ENCODE data around the gene MED9.

The MED9 gene

GRCh38 chr17:17480593-17481148, 3.9 kb downstream of the MED9 start:
- Histone ChIP-seq H3K9me2 (replicated peaks; ENCODE audit: low read depth, low read length) (no peaks in the 10 kb centered on the region), H4K20me1 (ENCODE audit: insufficient read depth, low read length, poor library complexity, severe bottlenecking) (peaks cover 19% of the 10 kb centered on the region), H3K4me1 (ENCODE audit: insufficient read depth, low read length, poor library complexity, severe bottlenecking) (peaks cover 68% of the 10 kb centered on the region), H3K9ac (ENCODE audit: low read depth, low read length, poor library complexity, severe bottlenecking) (peak overlapping the region; percentile 98), H3K4me2 (ENCODE audit: low read depth, low read length, poor library complexity, severe bottlenecking) (peak overlapping the region; percentile 99), H2AFZ (ENCODE audit: low read length) (no peak overlapping the region), H3F3A (ENCODE audit: low read depth) (no peaks in the 10 kb centered on the region), H3K79me2 (ENCODE audit: insufficient read depth, low read length) (peaks cover 87% of the 10 kb centered on the region), H3K9me3 (ENCODE audit: insufficient read depth, low read depth, low read length) (no peaks in the 10 kb centered on the region), H3K36me3 (ENCODE audit: insufficient read depth, low read length) (no peaks in the 10 kb centered on the region), H3K27me3 (ENCODE audit: insufficient read depth, low read length, poor library complexity, severe bottlenecking) (no peaks in the 10 kb centered on the region), H3K4me3 (ENCODE audit: low read length, poor library complexity, severe bottlenecking) (peak overlapping the region; percentile 98)
- TF ChIP-seq CTCF (conservative IDR thresholded peaks at IDR 0.05; ENCODE audit: low read length), result no peak
- TF ChIP-seq EZH2phosphoT487 (IDR thresholded peaks at IDR 0.05; ENCODE audit: borderline replicate concordance), result no peak

DNA sequence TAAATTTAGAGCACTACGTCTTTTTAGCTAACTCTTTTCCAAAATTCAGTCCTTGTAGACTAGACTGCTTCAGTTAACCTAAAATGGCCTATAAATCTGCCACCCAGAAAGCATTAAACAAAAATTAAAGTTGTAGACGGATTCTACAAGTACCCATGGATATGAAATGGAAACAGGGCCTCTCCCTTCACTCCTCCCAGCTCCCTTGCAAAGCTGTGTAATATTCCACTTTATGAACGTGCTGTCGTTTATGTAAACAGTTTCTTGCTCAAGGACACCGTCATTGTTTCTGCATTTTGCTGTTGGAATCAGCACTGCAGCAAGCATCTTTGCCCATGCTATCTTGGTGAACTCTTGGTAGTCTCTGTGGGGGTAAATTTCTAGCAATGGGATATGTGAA, 5.1 kb downstream of the MED9 start:
- no peaks in the 10 kb centered on the region for H3F3A ChIP-seq (ENCODE audit: low read depth)
- peaks cover 19% of the 10 kb centered on the region for H4K20me1 ChIP-seq (ENCODE audit: insufficient read depth, low read length, poor library complexity, severe bottlenecking)
- peaks cover 65% of the 10 kb centered on the region for H3K4me1 ChIP-seq (ENCODE audit: insufficient read depth, low read length, poor library complexity, severe bottlenecking)
- no peak for TF ChIP-seq EZH2phosphoT487 (IDR thresholded peaks at IDR 0.05; ENCODE audit: borderline replicate concordance)
- TF ChIP-seq CTCF (conservative IDR thresholded peaks at IDR 0.05; ENCODE audit: low read length), result no peak
- no peak overlapping the region for H2AFZ ChIP-seq (ENCODE audit: low read length)
- no peaks in the 10 kb centered on the region for H3K27me3 ChIP-seq (ENCODE audit: insufficient read depth, low read length, poor library complexity, severe bottlenecking)
- peak overlapping the region; percentile 99 for H3K4me2 ChIP-seq (ENCODE audit: low read depth, low read length, poor library complexity, severe bottlenecking)
- no peaks in the 10 kb centered on the region; the same call in 1 of the 2 replicates for H3K36me3 ChIP-seq (ENCODE audit: insufficient read depth, low read length)
- H3K9ac ChIP-seq (ENCODE audit: low read depth, low read length, poor library complexity, severe bottlenecking), result peak overlapping the region; percentile 98
- peak overlapping the region; percentile 98 for H3K4me3 ChIP-seq (ENCODE audit: low read length, poor library complexity, severe bottlenecking)
- no peaks in the 10 kb centered on the region for H3K9me3 ChIP-seq (ENCODE audit: insufficient read depth, low read depth, low read length)
- H3K9me2 ChIP-seq (replicated peaks; ENCODE audit: low read depth, low read length), result no peaks in the 10 kb centered on the region
- peaks cover 90% of the 10 kb centered on the region for H3K79me2 ChIP-seq (ENCODE audit: insufficient read depth, low read length)

- TF ChIP-seq CTCF (conservative IDR thresholded peaks at IDR 0.05; ENCODE audit: low read length) (no peak), EZH2phosphoT487 (IDR thresholded peaks at IDR 0.05; ENCODE audit: borderline replicate concordance) (no peak)
- peak overlapping the region; percentile 35 for H3K9ac ChIP-seq (ENCODE audit: low read depth, low read length, poor library complexity, severe bottlenecking)
- H2AFZ ChIP-seq (ENCODE audit: low read length), result no peak overlapping the region
- H3K4me2 ChIP-seq (ENCODE audit: low read depth, low read length, poor library complexity, severe bottlenecking), result peak overlapping the region; percentile 45
- H3K36me3 ChIP-seq (ENCODE audit: insufficient read depth, low read length), result peaks cover 8% of the 10 kb centered on the region; the same call in 1 of the 2 replicates
- H3K9me2 ChIP-seq (replicated peaks; ENCODE audit: low read depth, low read length), result no peaks in the 10 kb centered on the region
- no peaks in the 10 kb centered on the region for H3K27me3 ChIP-seq (ENCODE audit: insufficient read depth, low read length, poor library complexity, severe bottlenecking)
- H3K4me3 ChIP-seq (ENCODE audit: low read length, poor library complexity, severe bottlenecking), result no peak overlapping the region
- H3K79me2 ChIP-seq (ENCODE audit: insufficient read depth, low read length), result peaks cover 67% of the 10 kb centered on the region
- no peaks in the 10 kb centered on the region for H3F3A ChIP-seq (ENCODE audit: low read depth)
- no peaks in the 10 kb centered on the region for H3K9me3 ChIP-seq (ENCODE audit: insufficient read depth, low read depth, low read length)
- peaks cover 13% of the 10 kb centered on the region for H4K20me1 ChIP-seq (ENCODE audit: insufficient read depth, low read length, poor library complexity, severe bottlenecking)
- peaks cover 48% of the 10 kb centered on the region for H3K4me1 ChIP-seq (ENCODE audit: insufficient read depth, low read length, poor library complexity, severe bottlenecking)
These were observed 7.7 kb downstream of the MED9 start for GRCh38 chr17:17484451-17484899.
